ENCODE data around the gene FMC1. TPM values are rescaled to one million over a fixed set of nuclear protein-coding genes. Genes with fewer than 3 reads are reported as not detected.

The FMC1 gene
- total RNA-seq (1 to 10 TPM; 3.1 to 9.8 (median 8.5) TPM), total RNA-seq (0.06 to 1.5 (median 0.41) reads per million in 29 experiments)
- 10.1 TPM for total RNA-seq (2013)

DNA sequence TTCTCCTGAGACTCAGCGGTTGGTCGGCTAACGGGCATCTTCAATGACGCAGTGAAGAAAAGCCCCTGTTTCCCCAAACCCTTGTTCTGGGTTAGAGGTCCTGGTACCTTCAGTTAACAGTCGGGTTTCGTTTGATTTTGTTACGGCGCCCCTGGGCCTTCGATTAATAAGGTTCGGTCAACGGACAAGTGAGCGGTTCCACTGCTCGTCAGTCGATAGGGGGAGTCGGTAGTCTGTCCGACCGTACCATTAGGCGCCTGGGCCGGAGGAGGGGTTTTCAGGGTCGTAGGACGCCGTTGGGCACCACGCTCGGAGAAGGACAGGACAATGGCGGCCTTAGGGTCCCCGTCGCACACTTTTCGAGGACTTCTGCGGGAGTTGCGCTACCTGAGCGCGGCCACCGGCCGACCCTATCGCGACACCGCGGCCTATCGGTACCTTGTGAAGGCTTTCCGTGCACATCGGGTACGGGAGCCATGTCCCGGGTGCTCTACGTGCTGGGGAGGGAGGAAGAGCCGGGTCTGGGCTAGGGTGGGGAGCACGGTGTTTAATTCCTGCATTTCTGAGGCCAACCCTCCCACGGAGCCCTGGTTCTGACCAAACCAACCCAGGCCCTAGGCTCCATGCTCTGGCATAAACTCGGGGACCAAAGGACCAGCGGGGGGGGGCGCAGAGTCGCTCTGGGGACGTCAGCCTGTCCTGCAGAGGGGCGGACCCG is at the start of gene FMC1:
Gene FMC1, plus strand, starts transcription at position 280 of the 718 bp plus-strand sequence. Its CDS starts 48 bp downstream, at position 328.
- Mint-ChIP-seq H3K9me3 (peaks cover 0 to 3% (median 0%) of the 10 kb centered on the region in 3 donors), H3K27ac (peak within 1 kb of the TSS; percentile 97), H3K36me3 (peaks cover 11% of the 10 kb centered on the region), H3K4me1 (peaks cover 36 to 44% (median 40%) of the 10 kb centered on the region in 3 donors), H3K27me3 (peaks cover 4 to 7% of the 10 kb centered on the region in 2 donors), H3K4me3 (peak within 1 kb of the TSS; percentile 96 to 99 (median 96))
- Histone ChIP-seq H3K36me3 (ENCODE audit: control insufficient read depth in 2 of 2, extremely low read depth in 1 of 2, insufficient read depth in 1 of 2, low read length in 1 of 2) (peaks cover 0 to 8% of the 10 kb centered on the region in 2 donors), H3K4me1 (ENCODE audit: control insufficient read depth in 1 of 2, extremely low read depth in 1 of 2, insufficient read depth in 2 of 2, low read length in 2 of 2) (peaks cover 8 to 27% of the 10 kb centered on the region in 2 experiments), H3K4me3 (ENCODE audit: control insufficient read depth in 1 of 2, extremely low read depth in 1 of 2, low read length in 1 of 2) (peak within 1 kb of the TSS; percentile 81 to 96), H3K27ac (ENCODE audit: low read length) (peak within 1 kb of the TSS; percentile 97), H3K27me3 (replicated peaks in 1 of 2; ENCODE audit: control insufficient read depth in 2 of 2, extremely low read depth in 1 of 2, insufficient read depth in 2 of 2, low read length in 1 of 2) (no peaks in the 10 kb centered on the region), H3K9me3 (no peaks in the 10 kb centered on the region)
- POLR2A ChIA-PET: no interaction called here
- under 1% methylated on average over 51 of the region's 54 CpGs for WGBS (ENCODE audit: insufficient coverage)
- CTCF ChIA-PET: interaction anchor here in 1 of 2 donors (0.6 kb wide), 1 partner anchor 1666 kb away, joined by 5 read pairs; no protein-coding TSS in a partner anchor
- DNase-seq (peak; percentile 65 to 92 (median 84)), ATAC-seq (replicated peaks in 1 of 4) (peak; percentile 56 to 67 (median 59))

GRCh38 chr7:139292821-139293220 is 48.3 kb upstream of the FMC1 start:
- H3K4me3 ChIP-seq (ENCODE audit: control insufficient read depth in 1 of 2, extremely low read depth in 1 of 2, low read length in 1 of 2): no peak overlapping the region
- H3K27ac ChIP-seq (ENCODE audit: low read length): no peak overlapping the region
- Mint-ChIP-seq H3K9me3 (no peaks in the 10 kb centered on the region), H3K27ac (no peak overlapping the region), H3K4me1 (no peaks in the 10 kb centered on the region), H3K27me3 (no peaks in the 10 kb centered on the region), H3K36me3 (peaks cover 40% of the 10 kb centered on the region), H3K4me3 (no peak overlapping the region)
- no peaks in the 10 kb centered on the region for H3K9me3 ChIP-seq
- peaks cover 0 to 17% of the 10 kb centered on the region in 2 donors for H3K36me3 ChIP-seq (ENCODE audit: control insufficient read depth in 2 of 2, extremely low read depth in 1 of 2, insufficient read depth in 1 of 2, low read length in 1 of 2)
- H3K27me3 ChIP-seq (replicated peaks in 1 of 2; ENCODE audit: control insufficient read depth in 2 of 2, extremely low read depth in 1 of 2, insufficient read depth in 2 of 2, low read length in 1 of 2): no peaks in the 10 kb centered on the region
- CTCF ChIA-PET: no interaction called here
- H3K4me1 ChIP-seq (ENCODE audit: control insufficient read depth in 1 of 2, extremely low read depth in 1 of 2, insufficient read depth in 2 of 2, low read length in 2 of 2): no peaks in the 10 kb centered on the region
- ATAC-seq (replicated peaks in 1 of 4) (no peak), DNase-seq (no peak)
- 79% methylated on average over 6 of the region's 7 CpGs for WGBS (ENCODE audit: insufficient coverage)
- POLR2A ChIA-PET: no interaction called here

DNA sequence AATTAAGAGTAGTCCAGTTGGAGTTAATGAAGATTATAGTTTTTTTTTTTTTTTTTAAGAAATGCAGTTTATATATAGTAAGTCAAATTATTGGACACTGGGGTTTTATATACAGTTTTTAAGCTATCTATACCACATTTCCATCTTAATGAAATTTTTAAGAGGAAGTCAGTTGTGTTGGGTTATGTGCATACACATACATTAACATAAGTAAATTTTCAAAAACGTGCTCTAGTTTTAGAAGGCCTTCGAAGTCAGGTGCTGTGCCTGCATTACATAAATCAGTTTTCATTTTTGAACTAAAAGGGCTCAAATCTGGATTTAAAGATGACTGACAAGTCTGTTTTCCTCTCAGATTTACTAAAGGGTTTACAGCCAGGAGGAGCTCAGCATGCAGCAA is 47.6 kb upstream of the FMC1 start:
- ChIA-PET POLR2A (interaction anchor here in 1 of 2 donors (0.7 kb wide), 1 partner anchor 23 kb away, joined by 6 read pairs; no protein-coding TSS in a partner anchor), CTCF (no interaction called here)
- H3K4me3 Mint-ChIP-seq: no peak overlapping the region
- no peak for DNase-seq
- H3K9me3 Mint-ChIP-seq: no peaks in the 10 kb centered on the region
- H3K4me1 Mint-ChIP-seq: no peaks in the 10 kb centered on the region
- peaks cover 0 to 24% of the 10 kb centered on the region in 2 donors for H3K36me3 ChIP-seq (ENCODE audit: control insufficient read depth in 2 of 2, extremely low read depth in 1 of 2, insufficient read depth in 1 of 2, low read length in 1 of 2)
- ATAC-seq (replicated peaks in 1 of 4): no peak
- H3K9me3 ChIP-seq: no peaks in the 10 kb centered on the region
- no peak overlapping the region for H3K4me3 ChIP-seq (ENCODE audit: control insufficient read depth in 1 of 2, extremely low read depth in 1 of 2, low read length in 1 of 2)
- H3K27ac ChIP-seq (ENCODE audit: low read length): no peak overlapping the region
- H3K27me3 Mint-ChIP-seq: no peaks in the 10 kb centered on the region
- H3K36me3 Mint-ChIP-seq: peaks cover 36% of the 10 kb centered on the region
- 80% methylated on average over 1 of the region's 2 CpGs for WGBS (ENCODE audit: insufficient coverage)
- no peak overlapping the region for H3K27ac Mint-ChIP-seq
- H3K4me1 ChIP-seq (ENCODE audit: control insufficient read depth in 1 of 2, extremely low read depth in 1 of 2, insufficient read depth in 2 of 2, low read length in 2 of 2): no peaks in the 10 kb centered on the region
- no peaks in the 10 kb centered on the region for H3K27me3 ChIP-seq (replicated peaks in 1 of 2; ENCODE audit: control insufficient read depth in 2 of 2, extremely low read depth in 1 of 2, insufficient read depth in 2 of 2, low read length in 1 of 2)

GRCh38 chr7:139294241-139294640 is 46.9 kb upstream of the FMC1 start:
- peaks cover 39% of the 10 kb centered on the region for H3K36me3 Mint-ChIP-seq
- no peak overlapping the region for H3K4me3 Mint-ChIP-seq
- H3K36me3 ChIP-seq (ENCODE audit: control insufficient read depth in 2 of 2, extremely low read depth in 1 of 2, insufficient read depth in 1 of 2, low read length in 1 of 2): peaks cover 0 to 25% of the 10 kb centered on the region in 2 donors
- H3K27ac ChIP-seq (ENCODE audit: low read length): no peak overlapping the region
- H3K27me3 ChIP-seq (replicated peaks in 1 of 2; ENCODE audit: control insufficient read depth in 2 of 2, extremely low read depth in 1 of 2, insufficient read depth in 2 of 2, low read length in 1 of 2): no peaks in the 10 kb centered on the region
- POLR2A ChIA-PET: interaction anchor here in 1 of 2 donors (0.6 kb wide), 1 partner anchor 1102 kb away, joined by 4 read pairs; no protein-coding TSS in a partner anchor
- ATAC-seq (replicated peaks in 1 of 4) (no peak), DNase-seq (no peak)
- CTCF ChIA-PET: no interaction called here
- no peaks in the 10 kb centered on the region for H3K4me1 ChIP-seq (ENCODE audit: control insufficient read depth in 1 of 2, extremely low read depth in 1 of 2, insufficient read depth in 2 of 2, low read length in 2 of 2)
- no peaks in the 10 kb centered on the region for H3K9me3 Mint-ChIP-seq
- H3K27ac Mint-ChIP-seq: no peak overlapping the region
- H3K4me1 Mint-ChIP-seq: no peaks in the 10 kb centered on the region
- no peak overlapping the region for H3K4me3 ChIP-seq (ENCODE audit: control insufficient read depth in 1 of 2, extremely low read depth in 1 of 2, low read length in 1 of 2)
- WGBS (ENCODE audit: insufficient coverage): 100% methylated on average over 3 of the region's 4 CpGs
- no peaks in the 10 kb centered on the region for H3K27me3 Mint-ChIP-seq
- no peaks in the 10 kb centered on the region for H3K9me3 ChIP-seq

GRCh38 chr7:139294951-139295575 is 46.1 kb upstream of the FMC1 start:
- Mint-ChIP-seq H3K4me1 (no peaks in the 10 kb centered on the region), H3K9me3 (no peaks in the 10 kb centered on the region), H3K27ac (no peak overlapping the region), H3K27me3 (no peaks in the 10 kb centered on the region), H3K4me3 (no peak overlapping the region), H3K36me3 (peaks cover 46% of the 10 kb centered on the region)
- 82% methylated on average over 3 of the region's 6 CpGs for WGBS (ENCODE audit: insufficient coverage)
- Histone ChIP-seq H3K36me3 (ENCODE audit: control insufficient read depth in 2 of 2, extremely low read depth in 1 of 2, insufficient read depth in 1 of 2, low read length in 1 of 2) (peaks cover 0 to 27% of the 10 kb centered on the region in 2 donors), H3K4me1 (ENCODE audit: control insufficient read depth in 1 of 2, extremely low read depth in 1 of 2, insufficient read depth in 2 of 2, low read length in 2 of 2) (no peaks in the 10 kb centered on the region), H3K9me3 (no peaks in the 10 kb centered on the region), H3K27me3 (replicated peaks in 1 of 2; ENCODE audit: control insufficient read depth in 2 of 2, extremely low read depth in 1 of 2, insufficient read depth in 2 of 2, low read length in 1 of 2) (no peaks in the 10 kb centered on the region), H3K27ac (ENCODE audit: low read length) (no peak overlapping the region), H3K4me3 (ENCODE audit: control insufficient read depth in 1 of 2, extremely low read depth in 1 of 2, low read length in 1 of 2) (no peak overlapping the region)
- ATAC-seq (replicated peaks in 1 of 4) (no peak), DNase-seq (no peak)
- ChIA-PET POLR2A (interaction anchor here (0.7 to 1.0 kb wide), 3 partner anchors 16 to 116 kb away, joined by 3 to 6 read pairs (median 4); no protein-coding TSS in a partner anchor), CTCF (no interaction called here)

DNA sequence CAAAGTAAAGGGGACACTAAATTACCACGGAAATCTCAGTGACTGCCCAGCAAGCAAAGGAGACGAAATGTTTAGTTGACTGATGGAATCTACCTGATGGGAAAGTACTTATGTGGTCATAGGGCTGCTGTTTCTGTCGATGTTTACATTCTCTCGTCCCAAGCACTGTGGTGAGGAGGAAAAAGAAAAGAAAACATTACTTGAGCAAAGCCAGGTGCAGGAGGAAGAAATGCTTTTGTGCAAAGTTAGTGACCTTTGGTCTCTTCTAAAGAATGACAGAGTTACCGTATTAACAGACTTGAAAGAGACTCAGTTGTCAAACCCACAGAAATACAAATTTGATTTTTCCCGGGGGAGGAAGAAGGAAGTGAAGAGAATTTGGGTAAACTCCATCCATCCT is 43.3 kb upstream of the FMC1 start:
- no peak overlapping the region for H3K27ac Mint-ChIP-seq
- H3K36me3 Mint-ChIP-seq: peaks cover 56% of the 10 kb centered on the region
- no peaks in the 10 kb centered on the region for H3K9me3 ChIP-seq
- H3K36me3 ChIP-seq (ENCODE audit: control insufficient read depth in 2 of 2, extremely low read depth in 1 of 2, insufficient read depth in 1 of 2, low read length in 1 of 2): peaks cover 3 to 29% of the 10 kb centered on the region in 2 donors
- H3K4me1 ChIP-seq (ENCODE audit: control insufficient read depth in 1 of 2, extremely low read depth in 1 of 2, insufficient read depth in 2 of 2, low read length in 2 of 2): no peaks in the 10 kb centered on the region
- no peak overlapping the region for H3K27ac ChIP-seq (ENCODE audit: low read length)
- no peaks in the 10 kb centered on the region for H3K27me3 Mint-ChIP-seq
- POLR2A ChIA-PET: no interaction called here
- H3K4me3 Mint-ChIP-seq: no peak overlapping the region
- CTCF ChIA-PET: no interaction called here
- ATAC-seq (replicated peaks in 1 of 4) (no peak), DNase-seq (no peak)
- WGBS (ENCODE audit: insufficient coverage): 91% methylated on average over 4 of the region's 6 CpGs
- H3K9me3 Mint-ChIP-seq: no peaks in the 10 kb centered on the region
- H3K27me3 ChIP-seq (replicated peaks in 1 of 2; ENCODE audit: control insufficient read depth in 2 of 2, extremely low read depth in 1 of 2, insufficient read depth in 2 of 2, low read length in 1 of 2): no peaks in the 10 kb centered on the region
- no peak overlapping the region for H3K4me3 ChIP-seq (ENCODE audit: control insufficient read depth in 1 of 2, extremely low read depth in 1 of 2, low read length in 1 of 2)
- H3K4me1 Mint-ChIP-seq: no peaks in the 10 kb centered on the region

All from T-cell (primary cell).